Activated CD4-positive, alpha-beta T cell treated with anti-CD3 and anti-CD28 coated beads for 36 hours (primary cell): ENCODE data around the gene SRPK2. TPM values are rescaled to one million over a fixed set of nuclear protein-coding genes. Genes with fewer than 3 reads are reported as not detected.
A peak's percentile ranks its signal among the peaks of the same experiment; 100 is the strongest.

Source experiments
- ATAC-seq: fragments of 200-7000 bp; cut with Tn5 transposase; one replicate; pipeline ENCODE4 v1.10.0; 2021; ENCODE audit warnings: mild to moderate bottlenecking, moderate library complexity
- CTCF ChIA-PET: fragments of 350-600 bp; sonication (Branson Sonifier 250); formaldehyde crosslinking; loops from one replicate; lab custom pipeline; 2021; ENCODE audit warnings: antibody characterized with exemption; lab: Charles Lee
- POLR2A ChIA-PET: fragments of 350-600 bp; sonication (Branson Sonifier 250); formaldehyde crosslinking; loops from one replicate; lab custom pipeline; 2021; ENCODE audit warnings: antibody characterized with exemption, inconsistent platforms; lab: Charles Lee
- DNase-seq: peaks from one replicate; pipeline ENCODE4 v3.0.0-alpha.2; 2020
- H3K27ac Mint-ChIP-seq: one replicate; pipeline ENCODE4 v1.8.0; 2021; ENCODE audit warnings: mixed read lengths
- H3K27me3 Mint-ChIP-seq: one replicate; pipeline ENCODE4 v1.8.0; 2021; ENCODE audit warnings: mixed read lengths
- H3K36me3 Mint-ChIP-seq: one replicate; pipeline ENCODE4 v1.8.0; 2021; ENCODE audit warnings: low read depth, mixed read lengths
- H3K4me1 Mint-ChIP-seq: one replicate; pipeline ENCODE4 v1.8.0; 2021; ENCODE audit warnings: mixed read lengths
- H3K4me3 Mint-ChIP-seq: one replicate; pipeline ENCODE4 v1.8.0; 2021; ENCODE audit warnings: mild to moderate bottlenecking, moderate library complexity, mixed read lengths
- H3K9me3 Mint-ChIP-seq: one replicate; pipeline ENCODE4 v1.8.0; 2021; ENCODE audit warnings: low read depth, mixed read lengths
- intact Hi-C, 2 experiments: fragments of 100-400 bp; cut with DNase I in 1 of 2; cut with micrococcal nuclease in 1 of 2; formaldehyde crosslinking; loops; one replicate each; pipeline versions ENCODE4 v1.14.2 to v1.15.1; 2022 to 2024; cut with DNase I, micrococcal nuclease
- total RNA-seq, 2 experiments: library from RNA; stranded (reverse); gene quantifications; one replicate each; pipeline ENCODE4 v1.2.3, GENCODE V29; 2021

The SRPK2 gene
- total RNA-seq, 2 experiments from 2014 or later: 42.7 to 42.9 TPM

- intact Hi-C loops: loop anchor here in 1 of 2 experiments (5.0 kb wide), 2 partner anchors 212 to 252 kb away; no protein-coding TSS in a partner anchor
Observed at GRCh38 chr7:105133986-105134655, 254.6 kb downstream of the SRPK2 start.

GRCh38 chr7:105133358-105133757 is 255.4 kb downstream of the SRPK2 start:
- CTCF ChIA-PET: no interaction called here
- Mint-ChIP-seq H3K4me3 (no peak overlapping the region), H3K4me1 (peaks cover 22% of the 10 kb centered on the region), H3K36me3 (peaks cover 20% of the 10 kb centered on the region), H3K9me3 (no peaks in the 10 kb centered on the region), H3K27me3 (no peaks in the 10 kb centered on the region), H3K27ac (peak overlapping the region; percentile 4)
- no peak for DNase-seq
- intact Hi-C loops: loop anchor here in 1 of 2 experiments (5.0 kb wide), 2 partner anchors 211 to 251 kb away; no protein-coding TSS in a partner anchor
- no peak for ATAC-seq
- POLR2A ChIA-PET: no interaction called here

More at GRCh38 chr7:105133986-105134655, 254.6 kb downstream of the SRPK2 start:
- Mint-ChIP-seq H3K4me1 (peaks cover 22% of the 10 kb centered on the region), H3K4me3 (no peak overlapping the region), H3K36me3 (peaks cover 20% of the 10 kb centered on the region), H3K9me3 (no peaks in the 10 kb centered on the region), H3K27me3 (no peaks in the 10 kb centered on the region), H3K27ac (no peak overlapping the region)
- ATAC-seq: no peak
- ChIA-PET CTCF (no interaction called here), POLR2A (no interaction called here)
- DNase-seq: no peak

GRCh38 chr7:105132835-105133234 is 255.9 kb downstream of the SRPK2 start:
- POLR2A ChIA-PET: no interaction called here

GRCh38 chr7:105132335-105132734 is 256.4 kb downstream of the SRPK2 start:
- intact Hi-C loops: loop anchor here in 1 of 2 experiments (5.0 kb wide), 2 partner anchors 210 to 250 kb away; no protein-coding TSS in a partner anchor
- Mint-ChIP-seq H3K27me3 (no peaks in the 10 kb centered on the region), H3K9me3 (no peaks in the 10 kb centered on the region), H3K27ac (no peak overlapping the region), H3K4me1 (peaks cover 29% of the 10 kb centered on the region), H3K36me3 (peaks cover 20% of the 10 kb centered on the region), H3K4me3 (no peak overlapping the region)
- no peak for DNase-seq
- ATAC-seq: peak; percentile 50
- ChIA-PET POLR2A (interaction anchor here (0.8 kb wide), 1 partner anchor 192 kb away, joined by 3 read pairs; no protein-coding TSS in a partner anchor), CTCF (no interaction called here)

More at GRCh38 chr7:105132835-105133234, 255.9 kb downstream of the SRPK2 start:
- no peaks in the 10 kb centered on the region for H3K27me3 Mint-ChIP-seq
- CTCF ChIA-PET: no interaction called here
- peaks cover 20% of the 10 kb centered on the region for H3K36me3 Mint-ChIP-seq
- H3K4me3 Mint-ChIP-seq: no peak overlapping the region
- H3K27ac Mint-ChIP-seq: no peak overlapping the region
- peaks cover 26% of the 10 kb centered on the region for H3K4me1 Mint-ChIP-seq
- H3K9me3 Mint-ChIP-seq: no peaks in the 10 kb centered on the region
- intact Hi-C loops: loop anchor here in 1 of 2 experiments (5.0 kb wide), 2 partner anchors 211 to 251 kb away; no protein-coding TSS in a partner anchor
- DNase-seq (no peak), ATAC-seq (no peak)

GRCh38 chr7:105131890-105132289 is 256.8 kb downstream of the SRPK2 start:
- Mint-ChIP-seq H3K4me1 (peaks cover 34% of the 10 kb centered on the region), H3K36me3 (peaks cover 18% of the 10 kb centered on the region), H3K27ac (no peak overlapping the region), H3K9me3 (no peaks in the 10 kb centered on the region), H3K4me3 (no peak overlapping the region), H3K27me3 (no peaks in the 10 kb centered on the region)
- intact Hi-C loops: loop anchor here in 1 of 2 experiments (5.0 kb wide), 2 partner anchors 210 to 250 kb away; no protein-coding TSS in a partner anchor
- ChIA-PET POLR2A (interaction anchor here (0.8 kb wide), 1 partner anchor 191 kb away, joined by 3 read pairs; no protein-coding TSS in a partner anchor), CTCF (no interaction called here)
- ATAC-seq: peak; percentile 47
- peak; percentile 43 for DNase-seq

GRCh38 chr7:105131033-105131656 is 257.6 kb downstream of the SRPK2 start:
- Mint-ChIP-seq H3K4me3 (no peak overlapping the region), H3K9me3 (no peaks in the 10 kb centered on the region), H3K27me3 (no peaks in the 10 kb centered on the region), H3K4me1 (peaks cover 37% of the 10 kb centered on the region), H3K36me3 (peaks cover 15% of the 10 kb centered on the region), H3K27ac (peak overlapping the region; percentile 47)
- ATAC-seq: peak; percentile 66
- intact Hi-C loops: loop anchor here in 1 of 2 experiments (5.0 kb wide), 2 partner anchors 209 to 249 kb away; no protein-coding TSS in a partner anchor
- DNase-seq: no peak
- POLR2A ChIA-PET: no interaction called here
- CTCF ChIA-PET: interaction anchor here (1.1 to 1.5 kb wide), 2 partner anchors 9 to 11 kb away, joined by 3 to 4 read pairs; no protein-coding TSS in a partner anchor

- Mint-ChIP-seq H3K27ac (no peak overlapping the region), H3K4me3 (no peak overlapping the region), H3K36me3 (peaks cover 19% of the 10 kb centered on the region), H3K27me3 (no peaks in the 10 kb centered on the region), H3K9me3 (no peaks in the 10 kb centered on the region), H3K4me1 (peaks cover 42% of the 10 kb centered on the region)
- ATAC-seq (no peak), DNase-seq (no peak)
- intact Hi-C loops: loop anchor here in 1 of 2 experiments (5.0 kb wide), 2 partner anchors 208 to 248 kb away; no protein-coding TSS in a partner anchor
- CTCF ChIA-PET: interaction anchor here (0.8 to 1.5 kb wide), 4 partner anchors 9 to 282 kb away, joined by 3 to 6 read pairs (median 4); no protein-coding TSS in a partner anchor
- POLR2A ChIA-PET: no interaction called here
Observed at GRCh38 chr7:105130580-105130979, 258.1 kb downstream of the SRPK2 start.

- H3K36me3 Mint-ChIP-seq: peaks cover 20% of the 10 kb centered on the region
- CTCF ChIA-PET: interaction anchor here (0.8 to 1.5 kb wide), 4 partner anchors 9 to 283 kb away, joined by 3 to 6 read pairs (median 4); no protein-coding TSS in a partner anchor
- H3K27me3 Mint-ChIP-seq: no peaks in the 10 kb centered on the region
- intact Hi-C loops: loop anchor here in 1 of 2 experiments (5.0 kb wide), 2 partner anchors 208 to 248 kb away; no protein-coding TSS in a partner anchor
- H3K4me3 Mint-ChIP-seq: no peak overlapping the region
- no peak overlapping the region for H3K27ac Mint-ChIP-seq
- no peaks in the 10 kb centered on the region for H3K9me3 Mint-ChIP-seq
- peaks cover 42% of the 10 kb centered on the region for H3K4me1 Mint-ChIP-seq
- POLR2A ChIA-PET: no interaction called here
- DNase-seq (no peak), ATAC-seq (no peak)
Observed at GRCh38 chr7:105130048-105130447, 258.7 kb downstream of the SRPK2 start.

GRCh38 chr7:105127179-105127578 is 261.5 kb downstream of the SRPK2 start:
- peaks cover 44% of the 10 kb centered on the region for H3K4me1 Mint-ChIP-seq
- peak overlapping the region; percentile 66 for H3K27ac Mint-ChIP-seq
- H3K36me3 Mint-ChIP-seq: peaks cover 21% of the 10 kb centered on the region
- CTCF ChIA-PET: interaction anchor here (2.1 kb wide), 1 partner anchor 10 kb away, joined by 6 read pairs; no protein-coding TSS in a partner anchor
- no peaks in the 10 kb centered on the region for H3K9me3 Mint-ChIP-seq
- intact Hi-C loops: loop anchor here in 1 of 2 experiments (10.0 kb wide), 1 partner anchor 458 kb away; the partner anchor contains the start of gene EFCAB10
- DNase-seq (peak; percentile 47), ATAC-seq (peak; percentile 59)
- H3K27me3 Mint-ChIP-seq: no peaks in the 10 kb centered on the region
- H3K4me3 Mint-ChIP-seq: no peak overlapping the region
- POLR2A ChIA-PET: no interaction called here

GRCh38 chr7:105126436-105126975 is 262.2 kb downstream of the SRPK2 start:
- ChIA-PET POLR2A (interaction anchor here (0.6 kb wide), 1 partner anchor 36 kb away, joined by 3 read pairs; no protein-coding TSS in a partner anchor), CTCF (interaction anchor here (2.1 kb wide), 1 partner anchor 11 kb away, joined by 6 read pairs; no protein-coding TSS in a partner anchor)
- Mint-ChIP-seq H3K27me3 (no peaks in the 10 kb centered on the region), H3K4me1 (peaks cover 42% of the 10 kb centered on the region), H3K36me3 (peaks cover 18% of the 10 kb centered on the region), H3K4me3 (no peak overlapping the region), H3K9me3 (no peaks in the 10 kb centered on the region), H3K27ac (peak overlapping the region; percentile 27)
- ATAC-seq (peak; percentile 28), DNase-seq (no peak)
- intact Hi-C loops: loop anchor here in 1 of 2 experiments (10.0 kb wide), 1 partner anchor 458 kb away; the partner anchor contains the start of gene EFCAB10
